Effector memory CD4-positive, alpha-beta T cell (primary cell): ENCODE results near the gene MAP3K21.

Experiments
- DNase-seq, 3 donors: peaks; one replicate each; pipeline ENCODE4 v3.0.0-alpha.2; 2020
- H3K27ac ChIP-seq: 2 replicates; pipeline ENCODE4 v1.7.0; 2013; ENCODE audit warnings: mild to moderate bottlenecking, low read length, moderate library complexity; ENCODE audit not compliant: insufficient read depth, poor library complexity, severe bottlenecking
- H3K27me3 ChIP-seq: replicated peaks from 2 replicates; pipeline ENCODE4 v1.7.0; 2013; ENCODE audit warnings: mild to moderate bottlenecking, low read length; ENCODE audit not compliant: insufficient read depth, control insufficient read depth, poor library complexity, severe bottlenecking
- H3K36me3 ChIP-seq: 2 replicates; pipeline ENCODE4 v1.7.0; 2013; ENCODE audit warnings: mild to moderate bottlenecking, low read length, moderate library complexity; ENCODE audit not compliant: control insufficient read depth, insufficient read depth
- H3K4me1 ChIP-seq: 2 replicates; pipeline ENCODE4 v1.7.0; 2013; ENCODE audit warnings: low read length, mild to moderate bottlenecking; ENCODE audit not compliant: control insufficient read depth, insufficient read depth, poor library complexity, severe bottlenecking
- H3K4me3 ChIP-seq: 2 replicates; pipeline ENCODE4 v1.7.0; 2013; ENCODE audit warnings: low read length, low read depth, mild to moderate bottlenecking; ENCODE audit not compliant: insufficient read depth, poor library complexity, severe bottlenecking
- H3K9me3 ChIP-seq: 2 replicates; pipeline ENCODE4 v1.7.0; 2013; ENCODE audit warnings: mild to moderate bottlenecking, low read length, moderate library complexity; ENCODE audit not compliant: control insufficient read depth

MAP3K21 gene

GRCh38 chr1:233337505-233337904 lies 10.0 kb downstream of the MAP3K21 start:
- no peak for DNase-seq

GRCh38 chr1:233338102-233338501 lies 10.6 kb downstream of the MAP3K21 start:
- Histone ChIP-seq H3K36me3 (no peaks in the 10 kb centered on the region), H3K27ac (no peak overlapping the region), H3K9me3 (no peaks in the 10 kb centered on the region), H3K27me3 (peaks cover 6% of the 10 kb centered on the region), H3K4me1 (no peaks in the 10 kb centered on the region), H3K4me3 (no peak overlapping the region)
- DNase-seq: no peak

More at GRCh38 chr1:233337505-233337904, 10.0 kb downstream of the MAP3K21 start:
- Histone ChIP-seq H3K4me1 (no peaks in the 10 kb centered on the region), H3K27ac (no peak overlapping the region), H3K4me3 (no peak overlapping the region), H3K36me3 (no peaks in the 10 kb centered on the region), H3K27me3 (peaks cover 6% of the 10 kb centered on the region), H3K9me3 (no peaks in the 10 kb centered on the region)

- Histone ChIP-seq H3K9me3 (no peaks in the 10 kb centered on the region), H3K36me3 (no peaks in the 10 kb centered on the region), H3K4me3 (no peak overlapping the region), H3K4me1 (no peaks in the 10 kb centered on the region), H3K27me3 (peaks cover 6% of the 10 kb centered on the region), H3K27ac (no peak overlapping the region)
- DNase-seq: no peak
Measured at GRCh38 chr1:233340031-233340555, 12.6 kb downstream of the MAP3K21 start.

- Histone ChIP-seq H3K9me3 (no peaks in the 10 kb centered on the region), H3K4me3 (no peak overlapping the region), H3K4me1 (no peaks in the 10 kb centered on the region), H3K27me3 (peaks cover 6% of the 10 kb centered on the region), H3K36me3 (no peaks in the 10 kb centered on the region), H3K27ac (no peak overlapping the region)
- no peak for DNase-seq
Measured at GRCh38 chr1:233340966-233341516, 13.5 kb downstream of the MAP3K21 start.

GRCh38 chr1:233342086-233342485 lies 14.6 kb downstream of the MAP3K21 start:
- Histone ChIP-seq H3K27me3 (peaks cover 6% of the 10 kb centered on the region), H3K4me3 (no peak overlapping the region), H3K36me3 (no peaks in the 10 kb centered on the region), H3K4me1 (no peaks in the 10 kb centered on the region), H3K27ac (no peak overlapping the region), H3K9me3 (no peaks in the 10 kb centered on the region)
- no peak for DNase-seq

GRCh38 chr1:233343262-233343661 lies 15.7 kb downstream of the MAP3K21 start:
- no peaks in the 10 kb centered on the region for H3K9me3 ChIP-seq
- DNase-seq: no peak
- H3K4me3 ChIP-seq: no peak overlapping the region
- H3K27ac ChIP-seq: no peak overlapping the region
- no peaks in the 10 kb centered on the region for H3K36me3 ChIP-seq
- no peaks in the 10 kb centered on the region for H3K4me1 ChIP-seq
- H3K27me3 ChIP-seq: peaks cover 6% of the 10 kb centered on the region

- no peak overlapping the region for H3K27ac ChIP-seq
- H3K9me3 ChIP-seq: no peaks in the 10 kb centered on the region
- no peak overlapping the region for H3K4me3 ChIP-seq
- H3K27me3 ChIP-seq: no peaks in the 10 kb centered on the region
- H3K4me1 ChIP-seq: no peaks in the 10 kb centered on the region
- DNase-seq: no peak
- no peaks in the 10 kb centered on the region for H3K36me3 ChIP-seq
Measured at GRCh38 chr1:233347338-233347737, 19.8 kb downstream of the MAP3K21 start.

GRCh38 chr1:233349137-233349536 lies 21.6 kb downstream of the MAP3K21 start:
- Histone ChIP-seq H3K36me3 (no peaks in the 10 kb centered on the region), H3K4me3 (no peak overlapping the region), H3K9me3 (no peaks in the 10 kb centered on the region), H3K27me3 (no peaks in the 10 kb centered on the region), H3K27ac (no peak overlapping the region), H3K4me1 (no peaks in the 10 kb centered on the region)
- DNase-seq: no peak

- Histone ChIP-seq H3K4me3 (no peak overlapping the region), H3K27me3 (no peaks in the 10 kb centered on the region), H3K9me3 (no peaks in the 10 kb centered on the region), H3K27ac (no peak overlapping the region), H3K4me1 (no peaks in the 10 kb centered on the region), H3K36me3 (no peaks in the 10 kb centered on the region)
- no peak for DNase-seq
Measured at GRCh38 chr1:233354983-233355382, 27.5 kb downstream of the MAP3K21 start.

- Histone ChIP-seq H3K27me3 (no peaks in the 10 kb centered on the region), H3K27ac (no peak overlapping the region), H3K36me3 (no peaks in the 10 kb centered on the region), H3K4me3 (no peak overlapping the region), H3K4me1 (no peaks in the 10 kb centered on the region), H3K9me3 (no peaks in the 10 kb centered on the region)
- no peak for DNase-seq
Measured at GRCh38 chr1:233355841-233356704, 28.5 kb downstream of the MAP3K21 start.
